22Rv1 (cell line): ENCODE data around the gene ZC3H10.

Experiments
- H3K27ac ChIP-seq: fragments of 450-650 bp; 2 replicates; pipeline ENCODE4 v1.5.1; 2017
- CTCF ChIP-seq: fragments of 450-650 bp; IDR thresholded peaks from 2 replicates; pipeline ENCODE4 v1.5.1; 2017; ENCODE audit warnings: mild to moderate bottlenecking
- ZFX ChIP-seq: fragments of 450-650 bp; IDR thresholded peaks from 2 replicates; pipeline ENCODE4 v1.6.1; 2017; ENCODE audit warnings: antibody characterized with exemption, borderline replicate concordance

Gene ZC3H10

GRCh38 chr12:56087220-56087619, 30.8 kb upstream of the ZC3H10 start:
- H3K27ac ChIP-seq: peak overlapping the region; percentile 99
- no peak for TF ChIP-seq ZFX
- TF ChIP-seq CTCF: no peak

GRCh38 chr12:56097738-56098137, 20.3 kb upstream of the ZC3H10 start:
- H3K27ac ChIP-seq: no peak overlapping the region
- no peak for TF ChIP-seq ZFX
- TF ChIP-seq CTCF: no peak

- H3K27ac ChIP-seq: no peak overlapping the region
- TF ChIP-seq CTCF: no peak
Observed at GRCh38 chr12:56098592-56098991, 19.5 kb upstream of the ZC3H10 start.

DNA sequence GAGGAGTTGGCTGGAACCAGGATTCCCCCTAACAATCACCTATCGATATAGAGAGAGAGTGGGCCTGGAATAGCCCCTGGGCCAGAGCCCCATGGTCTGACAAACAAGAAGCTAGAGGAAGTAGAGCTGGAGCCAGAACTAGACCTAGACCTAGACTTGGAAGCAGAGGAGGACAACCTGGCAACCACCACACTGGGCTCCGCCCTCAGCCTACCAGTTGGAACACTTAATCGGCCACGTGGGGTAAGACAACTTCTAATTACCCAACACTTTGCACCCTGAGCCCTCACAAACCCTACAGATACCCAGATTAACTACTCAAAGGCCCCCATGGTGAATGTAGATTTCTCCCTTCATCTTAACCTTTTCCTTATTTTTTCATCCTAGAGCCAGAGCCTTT, 18.3 kb upstream of the ZC3H10 start:
- TF ChIP-seq ZFX (no peak), CTCF (no peak)

DNA sequence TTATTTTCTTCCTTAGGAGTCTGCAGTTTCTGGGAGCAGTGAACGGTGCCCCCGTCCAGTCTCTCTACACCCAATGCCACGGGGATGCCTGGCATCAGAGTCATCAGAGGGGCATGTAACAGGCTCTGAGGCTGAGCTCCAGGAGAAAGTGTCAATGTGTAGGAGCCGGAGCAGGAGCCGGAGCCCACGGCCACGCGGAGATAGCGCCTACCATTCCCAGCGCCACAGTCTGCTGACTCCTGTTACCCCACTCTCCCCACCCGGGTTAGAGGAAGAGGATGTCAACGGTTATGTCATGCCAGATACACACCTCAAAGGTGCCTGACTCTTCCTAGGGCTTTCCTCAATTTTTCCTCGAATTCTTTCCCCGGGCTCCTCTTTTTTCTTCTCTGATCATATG, 17.0 kb upstream of the ZC3H10 start:
- H3K27ac ChIP-seq: peak overlapping the region; percentile 92; the same call in 1 of the 2 replicates
- no peak for TF ChIP-seq ZFX
- TF ChIP-seq CTCF: no peak

More for the DNA sequence above, 18.3 kb upstream of the ZC3H10 start:
- peak overlapping the region; percentile 20 for H3K27ac ChIP-seq

DNA sequence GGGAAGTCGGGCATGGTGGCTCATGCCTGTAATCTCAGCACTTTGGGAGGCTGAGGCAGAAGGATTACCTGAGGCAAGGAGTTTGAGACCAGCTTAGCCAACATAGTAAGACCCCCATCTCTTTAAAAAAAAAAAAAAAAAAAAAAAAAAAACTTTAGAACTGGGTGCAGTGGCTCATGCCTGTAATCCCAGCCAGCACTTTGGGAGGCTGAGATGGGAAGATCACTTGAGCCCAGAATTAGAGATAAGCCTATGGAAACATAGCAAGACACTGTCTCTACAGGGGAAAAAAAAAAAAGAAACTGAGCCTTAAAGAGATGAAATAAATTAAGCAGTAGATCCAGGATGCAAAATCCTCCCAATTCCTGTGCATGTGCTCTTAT, 15.4 kb upstream of the ZC3H10 start:
- no peak for TF ChIP-seq ZFX
- no peak for TF ChIP-seq CTCF
- H3K27ac ChIP-seq: peak overlapping the region; percentile 92

- H3K27ac ChIP-seq: peak overlapping the region; percentile 92
- TF ChIP-seq ZFX: no peak
- no peak for TF ChIP-seq CTCF
Observed at GRCh38 chr12:56103066-56103711, 14.9 kb upstream of the ZC3H10 start.
